ENCODE results near the gene TRAPPC12.
"Not testable (repeated sequence)": the region's sequence is repeated elsewhere in the genome, so short reads cannot be mapped to it uniquely, and the experiment has no call there.

TRAPPC12 gene

GRCh38 chr2:3433776-3434400 lies 54.4 kb downstream of the TRAPPC12 start:
- DNase-seq = no peak

- DNase-seq = no peak
These were observed 55.2 kb downstream of the TRAPPC12 start for GRCh38 chr2:3434654-3435053.

GRCh38 chr2:3435445-3435844 lies 56.0 kb downstream of the TRAPPC12 start:
- DNase-seq = no peak

DNA sequence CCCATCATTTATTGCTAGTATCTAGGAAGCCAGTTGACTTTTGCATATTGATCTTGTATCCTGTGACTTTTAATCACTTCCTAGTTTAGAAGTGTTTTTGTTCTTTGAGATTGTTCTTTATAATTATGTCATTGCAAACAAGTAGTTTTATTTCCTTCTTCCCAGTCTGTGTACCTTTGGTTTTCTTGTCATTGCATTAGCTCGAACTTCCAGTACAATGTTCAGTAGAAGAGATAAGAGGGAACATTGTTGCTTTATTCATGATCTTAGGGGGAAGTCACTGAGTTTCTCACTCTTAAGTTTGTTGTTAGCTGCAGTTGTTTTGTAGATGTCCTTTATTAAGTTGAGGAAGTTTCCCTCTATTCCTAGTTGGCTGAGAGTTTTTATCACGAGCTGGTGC lies 61.0 kb downstream of the TRAPPC12 start:
- DNase-seq = no peak

DNA sequence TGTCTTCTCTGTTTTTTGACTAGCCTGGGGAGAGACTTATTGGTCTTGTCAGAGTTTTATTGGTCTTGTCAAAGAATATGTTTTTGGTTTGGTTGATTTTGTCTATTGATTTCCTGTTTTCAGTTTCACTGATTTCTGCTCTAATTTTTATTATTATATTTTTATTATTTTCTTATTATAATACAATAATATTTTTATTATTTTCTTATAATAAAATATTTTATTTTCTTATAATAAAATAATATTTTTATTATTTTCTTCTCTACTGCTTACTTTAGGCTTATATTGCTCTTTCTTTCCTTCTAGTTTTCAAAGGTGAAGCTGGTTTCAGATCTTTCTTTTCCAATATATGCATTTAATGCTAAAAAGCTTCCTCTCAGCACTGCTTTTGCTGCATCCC lies 62.0 kb downstream of the TRAPPC12 start:
- DNase-seq = no peak

DNA sequence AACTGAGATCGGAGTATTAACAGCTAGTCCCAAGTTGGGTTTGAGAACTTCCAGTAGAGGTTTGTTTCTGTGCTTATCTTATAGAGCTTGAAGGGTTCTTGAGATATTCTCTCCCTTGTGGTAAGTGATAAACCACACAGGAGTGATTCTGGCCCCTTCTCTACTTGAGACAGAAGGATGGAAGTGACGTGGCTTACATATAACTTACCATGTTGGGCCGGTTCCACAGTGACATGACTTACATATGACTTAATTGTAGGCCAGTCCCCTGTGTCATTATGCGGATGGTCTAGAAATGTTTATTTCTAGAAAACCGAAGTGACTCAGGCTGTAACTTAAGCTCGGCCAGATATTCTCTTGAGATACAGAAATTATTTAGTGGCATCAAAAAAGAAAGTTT lies 62.7 kb downstream of the TRAPPC12 start:
- no peak for DNase-seq

GRCh38 chr2:3443083-3443482 lies 63.6 kb downstream of the TRAPPC12 start:
- no peak for DNase-seq

GRCh38 chr2:3443506-3444084 lies 64.1 kb downstream of the TRAPPC12 start:
- DNase-seq = no peak

DNA sequence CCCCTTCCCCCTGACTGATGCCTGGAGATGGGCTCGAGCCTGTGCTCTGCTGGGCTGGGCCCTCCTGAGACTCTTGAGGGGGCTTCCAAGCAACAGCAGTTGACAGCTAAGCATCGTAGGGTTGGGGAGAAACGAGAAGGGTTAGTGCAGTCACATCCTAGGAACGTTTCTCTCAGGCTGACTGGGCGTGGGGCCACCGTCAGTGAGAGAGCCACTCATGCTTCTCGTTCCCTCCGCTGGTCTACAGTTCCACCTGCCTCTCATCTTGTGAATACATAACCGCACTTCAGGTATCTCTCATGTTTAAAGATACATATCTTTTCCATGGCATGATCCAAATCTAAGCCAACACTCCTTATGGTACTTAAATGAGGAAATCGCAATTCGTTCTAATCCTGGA lies 66.4 kb downstream of the TRAPPC12 start:
- DNase-seq = no peak

DNA sequence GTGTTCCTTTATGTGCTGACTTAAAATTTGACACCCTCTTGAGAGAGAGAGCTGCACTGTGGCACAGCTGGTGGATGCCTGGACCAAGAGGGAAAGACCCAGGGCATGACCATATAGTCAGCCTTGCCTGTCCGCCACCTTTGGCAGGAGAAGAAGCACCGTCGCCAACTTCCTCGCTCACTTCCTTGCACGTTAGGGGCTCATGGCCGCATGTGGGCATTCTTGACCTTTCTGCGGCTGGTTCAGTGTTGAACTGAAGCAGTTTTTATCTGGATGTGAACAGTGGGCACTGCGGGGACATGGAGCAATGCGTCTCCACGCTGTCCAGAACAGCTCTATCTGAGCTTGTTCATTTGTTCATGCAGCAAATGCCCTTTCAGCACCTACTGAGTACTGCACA lies 66.9 kb downstream of the TRAPPC12 start:
- no peak for DNase-seq

- DNase-seq = not testable (repeated sequence)
These were observed 67.7 kb downstream of the TRAPPC12 start for GRCh38 chr2:3447186-3447585.

- no peak for DNase-seq
These were observed 68.4 kb downstream of the TRAPPC12 start for GRCh38 chr2:3447789-3448317.

- not testable (repeated sequence) for DNase-seq
These were observed 69.0 kb downstream of the TRAPPC12 start for GRCh38 chr2:3448441-3448911.

DNA sequence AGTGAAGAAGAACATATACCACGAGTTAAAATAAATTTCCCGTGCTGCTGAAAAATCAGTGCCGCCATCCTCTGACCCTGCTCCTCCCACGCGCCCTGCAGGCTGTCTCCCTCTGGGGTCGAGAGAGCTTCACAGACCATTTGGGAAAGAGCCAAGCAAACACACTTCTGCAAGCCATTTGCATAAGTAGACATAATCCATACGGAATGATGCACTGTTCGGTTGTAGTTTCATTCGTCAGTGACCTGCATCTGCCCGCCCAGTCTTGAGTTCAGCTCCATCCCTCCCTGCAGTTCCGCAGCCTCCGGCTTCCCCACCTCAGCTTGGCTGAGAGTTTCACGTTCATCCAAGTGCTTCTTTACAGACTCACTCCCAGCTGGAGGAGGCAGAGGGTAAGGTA lies 69.6 kb downstream of the TRAPPC12 start:
- no peak for DNase-seq

DNA sequence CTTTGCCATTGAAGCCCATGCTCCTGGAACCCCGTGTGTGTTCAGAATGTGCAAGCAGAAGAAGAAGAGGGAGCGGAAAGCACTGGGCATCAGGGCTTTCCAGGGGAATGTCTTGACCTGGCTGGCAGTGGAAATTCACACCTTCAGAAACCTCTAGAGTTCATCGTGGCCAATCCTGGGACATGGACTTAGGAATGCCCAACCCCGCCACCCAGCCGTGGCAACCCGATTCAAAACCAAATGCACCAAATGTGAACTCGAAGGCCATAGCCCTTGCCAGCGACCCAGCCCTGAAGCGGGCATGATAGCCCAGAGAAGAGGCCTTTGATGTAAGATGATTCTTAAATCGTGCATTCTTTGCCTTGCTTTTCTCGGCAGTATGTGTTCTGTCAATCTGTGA lies 70.4 kb downstream of the TRAPPC12 start:
- no peak for DNase-seq

DNA sequence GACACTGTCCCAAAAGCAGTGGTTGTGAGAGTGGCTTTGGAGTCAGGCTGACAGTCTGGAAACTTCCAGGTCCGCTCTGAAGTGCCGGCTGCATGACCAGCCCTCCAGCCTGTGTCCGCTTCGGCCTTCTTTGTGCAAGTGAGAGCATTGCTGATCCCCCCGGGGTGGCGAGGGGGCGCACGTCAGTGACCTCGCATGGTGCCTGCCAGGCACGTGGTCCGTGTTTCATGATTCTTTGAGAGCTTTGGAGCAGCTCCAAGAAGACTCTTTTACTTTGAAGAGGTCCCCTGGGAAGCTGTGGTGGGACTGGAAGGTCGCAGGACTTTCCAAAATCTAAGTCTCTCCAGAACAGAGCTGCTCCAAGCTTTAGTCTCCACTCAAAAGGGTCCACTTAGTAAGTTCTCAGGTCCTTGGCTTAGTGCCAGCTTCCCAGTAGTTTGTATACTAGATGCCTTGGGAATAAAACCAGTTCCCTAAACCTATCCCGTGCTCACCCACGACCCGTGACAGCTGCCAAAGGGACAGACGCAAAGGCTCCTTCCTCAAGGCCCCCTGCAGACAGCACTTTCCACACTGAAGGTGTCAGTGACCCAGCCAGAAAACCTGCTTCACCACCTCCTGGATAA lies 71.0 kb downstream of the TRAPPC12 start:
- DNase-seq = no peak

GRCh38 chr2:3451169-3451568 lies 71.7 kb downstream of the TRAPPC12 start:
- no peak for DNase-seq

GRCh38 chr2:3451926-3452671 lies 72.6 kb downstream of the TRAPPC12 start:
- no peak for DNase-seq

DNA sequence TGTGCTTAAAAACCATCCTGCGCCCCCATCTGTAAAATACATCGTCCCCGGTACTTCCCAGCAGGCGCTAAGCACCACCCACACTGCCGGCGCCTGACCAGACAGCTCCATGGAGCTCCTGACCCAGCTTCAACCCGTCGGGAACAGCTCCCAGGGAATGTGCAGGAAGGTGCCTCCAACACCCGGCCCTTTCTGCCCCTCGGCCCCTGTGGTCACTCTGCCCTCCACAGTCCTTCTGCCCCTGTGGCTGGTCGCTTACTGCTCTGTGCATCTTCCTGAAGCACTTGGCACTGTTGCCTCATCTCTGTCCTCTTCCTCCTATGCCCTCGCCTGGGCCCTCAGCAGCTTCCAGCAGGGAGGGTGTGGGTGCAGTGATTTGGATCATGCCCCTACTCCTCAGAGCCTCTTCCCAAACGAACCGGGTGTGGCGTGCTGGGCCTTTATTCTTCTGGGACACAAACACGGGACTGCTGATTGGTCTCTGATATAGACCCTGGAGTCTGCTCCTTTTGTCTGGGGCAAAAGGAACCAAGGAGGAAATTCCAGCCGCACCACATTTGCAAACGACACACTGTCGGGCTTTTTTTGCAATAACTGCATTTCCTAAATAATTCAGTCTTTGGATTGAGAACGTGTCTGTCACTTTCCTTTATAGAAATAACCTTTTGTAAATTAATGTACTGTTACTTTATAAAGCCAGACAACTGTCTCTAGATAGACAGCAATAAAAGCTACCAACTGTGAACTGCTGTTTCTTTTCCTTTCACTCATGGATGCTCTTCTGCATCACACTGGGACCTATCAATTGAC lies 73.9 kb downstream of the TRAPPC12 start:
- no peak for DNase-seq

DNA sequence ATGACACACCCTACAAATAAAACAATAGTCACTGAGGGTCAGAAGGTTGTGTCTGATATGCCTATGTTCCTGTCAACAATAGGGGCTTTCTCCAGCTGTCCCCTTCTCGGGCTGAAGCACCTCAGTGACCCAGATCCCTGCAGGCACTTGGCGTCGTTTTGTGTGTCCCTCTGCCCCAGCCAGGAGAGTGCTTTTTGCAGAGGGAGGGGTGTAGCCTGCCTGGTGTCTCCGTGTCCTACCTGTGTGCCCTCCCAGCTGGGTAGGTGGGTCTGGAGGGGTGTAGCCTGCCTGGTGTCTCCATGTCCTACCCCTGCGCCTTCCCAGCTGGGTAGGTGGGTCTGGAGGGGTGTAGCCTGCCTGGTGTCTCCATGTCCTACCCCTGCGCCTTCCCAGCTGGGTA lies 74.5 kb downstream of the TRAPPC12 start:
- not testable (repeated sequence) for DNase-seq

DNA sequence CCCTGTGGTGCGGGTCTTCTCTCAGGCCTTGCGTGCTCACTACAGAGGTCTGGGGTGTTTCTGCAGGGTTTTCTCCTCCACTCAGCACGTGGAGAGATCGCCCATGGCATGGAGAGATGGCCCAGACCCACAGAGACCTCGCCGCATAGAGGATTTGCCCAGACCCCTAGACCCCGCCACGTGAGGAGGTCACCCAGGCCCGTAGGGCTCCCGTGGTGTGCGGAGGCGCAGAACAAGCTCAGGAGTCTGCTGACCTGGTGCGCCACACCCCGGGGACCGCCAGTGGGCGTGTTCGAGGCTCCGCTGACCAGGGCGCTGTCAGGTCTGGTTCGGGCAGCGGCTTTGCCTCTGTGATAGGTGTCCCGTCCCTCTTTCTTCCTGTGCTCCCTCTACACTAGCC lies 75.3 kb downstream of the TRAPPC12 start:
- no peak for DNase-seq

DNA sequence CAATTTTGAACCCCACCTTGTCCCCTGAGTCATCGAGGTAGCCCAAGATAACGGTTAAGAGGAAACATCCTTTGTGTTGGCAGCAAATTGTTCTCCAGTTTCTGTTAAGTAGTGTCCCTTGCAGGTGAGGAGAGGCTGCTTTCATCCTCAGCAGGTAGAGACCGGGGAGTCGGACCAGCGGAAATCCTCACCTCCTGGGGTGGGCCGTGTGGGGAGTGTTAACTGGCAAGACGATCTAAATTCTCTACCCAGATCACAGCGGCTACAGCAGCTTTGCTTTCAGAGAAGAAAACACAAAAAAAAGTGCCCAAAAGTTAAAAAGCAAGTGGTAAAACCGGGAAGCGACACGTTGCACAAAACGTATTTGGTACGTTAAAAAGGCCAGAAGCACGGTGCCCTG lies 76.6 kb downstream of the TRAPPC12 start:
- DNase-seq = no peak

All from activated T-cell treated with anti-CD3 and anti-CD28 coated beads, Interleukin-2, amount 50 U/mL, for 1 hour (primary cell).